Measurements from ENCODE around the gene LENEP. TPM values are rescaled to one million over a fixed set of nuclear protein-coding genes. Genes with fewer than 3 reads are reported as not detected.
A peak's percentile ranks its signal among the peaks of the same experiment; 100 is the strongest.

The LENEP gene
- total RNA-seq, 1 donor from 2014 or later, result 0.82 TPM

GRCh38 chr1:155012026-155012546 lies 18.7 kb downstream of the LENEP start:
- TF ChIP-seq CTCF (IDR thresholded peaks at IDR 0.05; ENCODE audit: unreplicated experiment), result no peak
- H3K27ac Mint-ChIP-seq (ENCODE audit: unreplicated experiment), result no peak overlapping the region
- no peak for DNase-seq (ENCODE audit: low spot score)
- no peak overlapping the region for H3K4me3 Mint-ChIP-seq (ENCODE audit: unreplicated experiment)
- H3K4me1 Mint-ChIP-seq (ENCODE audit: unreplicated experiment), result peaks cover 10% of the 10 kb centered on the region
- peaks cover 5% of the 10 kb centered on the region for H3K27me3 Mint-ChIP-seq (ENCODE audit: unreplicated experiment)
- no peaks in the 10 kb centered on the region for H3K9me3 Mint-ChIP-seq (ENCODE audit: unreplicated experiment)
- H3K36me3 Mint-ChIP-seq (ENCODE audit: low read depth, unreplicated experiment), result no peaks in the 10 kb centered on the region

GRCh38 chr1:155012776-155013602 lies 19.6 kb downstream of the LENEP start:
- peaks cover 14% of the 10 kb centered on the region for H3K4me1 Mint-ChIP-seq (ENCODE audit: unreplicated experiment)
- DNase-seq (ENCODE audit: low spot score), result no peak
- no peak overlapping the region for H3K4me3 Mint-ChIP-seq (ENCODE audit: unreplicated experiment)
- peaks cover 8% of the 10 kb centered on the region for H3K27me3 Mint-ChIP-seq (ENCODE audit: unreplicated experiment)
- no peaks in the 10 kb centered on the region for H3K36me3 Mint-ChIP-seq (ENCODE audit: low read depth, unreplicated experiment)
- no peaks in the 10 kb centered on the region for H3K9me3 Mint-ChIP-seq (ENCODE audit: unreplicated experiment)
- no peak for TF ChIP-seq CTCF (IDR thresholded peaks at IDR 0.05; ENCODE audit: unreplicated experiment)
- no peak overlapping the region for H3K27ac Mint-ChIP-seq (ENCODE audit: unreplicated experiment)

- H3K36me3 Mint-ChIP-seq (ENCODE audit: low read depth, unreplicated experiment), result no peaks in the 10 kb centered on the region
- H3K27me3 Mint-ChIP-seq (ENCODE audit: unreplicated experiment), result peaks cover 8% of the 10 kb centered on the region
- TF ChIP-seq CTCF (IDR thresholded peaks at IDR 0.05; ENCODE audit: unreplicated experiment), result no peak
- H3K4me3 Mint-ChIP-seq (ENCODE audit: unreplicated experiment), result no peak overlapping the region
- peak overlapping the region; percentile 24 for H3K27ac Mint-ChIP-seq (ENCODE audit: unreplicated experiment)
- no peaks in the 10 kb centered on the region for H3K9me3 Mint-ChIP-seq (ENCODE audit: unreplicated experiment)
- peaks cover 14% of the 10 kb centered on the region for H3K4me1 Mint-ChIP-seq (ENCODE audit: unreplicated experiment)
- DNase-seq (ENCODE audit: low spot score), result no peak
Observed at GRCh38 chr1:155013632-155014031, 20.2 kb downstream of the LENEP start.

GRCh38 chr1:155014709-155015508 lies 21.5 kb downstream of the LENEP start:
- H3K27me3 Mint-ChIP-seq (ENCODE audit: unreplicated experiment), result peaks cover 11% of the 10 kb centered on the region
- H3K27ac Mint-ChIP-seq (ENCODE audit: unreplicated experiment), result no peak overlapping the region
- H3K36me3 Mint-ChIP-seq (ENCODE audit: low read depth, unreplicated experiment), result peaks cover 6% of the 10 kb centered on the region
- no peak for DNase-seq (ENCODE audit: low spot score)
- no peak overlapping the region for H3K4me3 Mint-ChIP-seq (ENCODE audit: unreplicated experiment)
- peaks cover 17% of the 10 kb centered on the region for H3K4me1 Mint-ChIP-seq (ENCODE audit: unreplicated experiment)
- H3K9me3 Mint-ChIP-seq (ENCODE audit: unreplicated experiment), result no peaks in the 10 kb centered on the region
- no peak for TF ChIP-seq CTCF (IDR thresholded peaks at IDR 0.05; ENCODE audit: unreplicated experiment)

Data from endothelial cell (in vitro differentiated cells).